RWPE1 (cell line): Measurements from ENCODE around the gene ATP11A.

ENCODE experiments used
- CTCF ChIA-PET: fragments of 350-600 bp; sonication (Branson Sonifier 250); formaldehyde crosslinking; extraction: SDS; loops from one replicate; lab custom pipeline; 2021; lab: Yijun Ruan, JAX
- POLR2A ChIA-PET: fragments of 400-600 bp; formaldehyde crosslinking; extraction: SDS; loops from one replicate; lab custom pipeline; 2020; ENCODE audit warnings: antibody characterized with exemption; ENCODE audit not compliant: low non-redundant PET; lab: Yijun Ruan, JAX
- DNase-seq: peaks from one replicate; pipeline ENCODE4 v3.0.0; 2012; ENCODE audit warnings: low spot score
- H3K27ac ChIP-seq: fragments of 450-650 bp; 2 replicates; pipeline ENCODE4 v1.5.1; 2017
- TF ChIP-seq, protein P1 (sequence below): fragments of 450-650 bp; conservative IDR thresholded peaks from 2 replicates; pipeline ENCODE4 v1.5.1; 2017; ENCODE audit warnings: low read depth, mild to moderate bottlenecking

ATP11A gene

DNA sequence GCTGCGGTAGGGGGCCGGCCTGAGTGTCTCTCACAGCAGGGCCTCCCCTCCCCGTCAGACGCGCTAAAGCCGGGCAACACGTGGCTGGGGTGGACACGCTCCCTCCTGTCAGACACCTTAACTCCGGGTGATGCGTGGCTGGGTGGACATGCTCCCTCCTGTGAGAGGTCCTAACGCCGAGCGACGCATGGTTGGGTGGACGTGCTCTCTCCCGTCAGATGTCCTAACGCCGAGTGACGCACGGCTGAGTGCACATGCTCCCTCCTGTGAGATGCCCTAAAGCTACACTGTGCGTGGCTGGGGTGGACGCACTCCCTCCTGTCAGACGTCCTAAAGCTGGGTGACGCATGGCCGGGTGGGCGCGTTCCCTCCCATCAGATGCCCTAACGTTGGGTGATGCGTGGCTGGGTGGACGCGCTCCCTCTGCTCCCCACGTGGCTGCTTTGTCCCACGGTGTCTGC, 153.1 kb downstream of the ATP11A start:
- TF ChIP-seq, protein P1, sequence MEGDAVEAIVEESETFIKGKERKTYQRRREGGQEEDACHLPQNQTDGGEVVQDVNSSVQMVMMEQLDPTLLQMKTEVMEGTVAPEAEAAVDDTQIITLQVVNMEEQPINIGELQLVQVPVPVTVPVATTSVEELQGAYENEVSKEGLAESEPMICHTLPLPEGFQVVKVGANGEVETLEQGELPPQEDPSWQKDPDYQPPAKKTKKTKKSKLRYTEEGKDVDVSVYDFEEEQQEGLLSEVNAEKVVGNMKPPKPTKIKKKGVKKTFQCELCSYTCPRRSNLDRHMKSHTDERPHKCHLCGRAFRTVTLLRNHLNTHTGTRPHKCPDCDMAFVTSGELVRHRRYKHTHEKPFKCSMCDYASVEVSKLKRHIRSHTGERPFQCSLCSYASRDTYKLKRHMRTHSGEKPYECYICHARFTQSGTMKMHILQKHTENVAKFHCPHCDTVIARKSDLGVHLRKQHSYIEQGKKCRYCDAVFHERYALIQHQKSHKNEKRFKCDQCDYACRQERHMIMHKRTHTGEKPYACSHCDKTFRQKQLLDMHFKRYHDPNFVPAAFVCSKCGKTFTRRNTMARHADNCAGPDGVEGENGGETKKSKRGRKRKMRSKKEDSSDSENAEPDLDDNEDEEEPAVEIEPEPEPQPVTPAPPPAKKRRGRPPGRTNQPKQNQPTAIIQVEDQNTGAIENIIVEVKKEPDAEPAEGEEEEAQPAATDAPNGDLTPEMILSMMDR: no peak

GRCh38 chr13:112843392-112844111, 153.7 kb downstream of the ATP11A start:
- TF ChIP-seq, protein P1: no peak
- ChIA-PET CTCF (no interaction called here), POLR2A (no interaction called here)
- DNase-seq: no peak
- no peak overlapping the region for H3K27ac ChIP-seq

More for the DNA sequence above, 153.1 kb downstream of the ATP11A start:
- no peak overlapping the region for H3K27ac ChIP-seq
- DNase-seq: no peak
- ChIA-PET CTCF (no interaction called here), POLR2A (no interaction called here)

- DNase-seq: no peak
- TF ChIP-seq, protein P1: no peak
- H3K27ac ChIP-seq: no peak overlapping the region
- POLR2A ChIA-PET: no interaction called here
- CTCF ChIA-PET: no interaction called here
Measured at GRCh38 chr13:112844411-112844810, 154.6 kb downstream of the ATP11A start.

DNA sequence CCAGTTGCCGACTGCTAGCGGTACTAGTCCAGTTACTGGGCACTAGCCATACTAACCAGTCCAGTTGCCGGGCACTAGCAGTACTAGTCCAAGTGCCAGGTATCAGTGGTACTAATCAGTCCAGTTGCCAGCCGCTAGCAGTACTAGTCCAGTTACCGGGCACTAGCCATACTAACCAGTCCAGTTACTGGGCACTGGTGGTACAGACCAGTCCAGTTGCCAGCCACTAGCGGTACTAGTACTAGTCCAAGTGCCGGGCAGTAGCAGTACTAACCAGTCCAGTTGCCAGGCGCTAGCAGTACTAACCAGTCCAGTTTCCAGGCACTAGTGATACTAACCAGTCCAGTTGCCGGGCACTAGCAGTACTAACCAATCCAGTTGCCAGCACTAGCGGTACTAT, 155.0 kb downstream of the ATP11A start:
- CTCF ChIA-PET: no interaction called here
- no peak for DNase-seq
- POLR2A ChIA-PET: no interaction called here
- no peak overlapping the region for H3K27ac ChIP-seq
- TF ChIP-seq, protein P1: no peak

DNA sequence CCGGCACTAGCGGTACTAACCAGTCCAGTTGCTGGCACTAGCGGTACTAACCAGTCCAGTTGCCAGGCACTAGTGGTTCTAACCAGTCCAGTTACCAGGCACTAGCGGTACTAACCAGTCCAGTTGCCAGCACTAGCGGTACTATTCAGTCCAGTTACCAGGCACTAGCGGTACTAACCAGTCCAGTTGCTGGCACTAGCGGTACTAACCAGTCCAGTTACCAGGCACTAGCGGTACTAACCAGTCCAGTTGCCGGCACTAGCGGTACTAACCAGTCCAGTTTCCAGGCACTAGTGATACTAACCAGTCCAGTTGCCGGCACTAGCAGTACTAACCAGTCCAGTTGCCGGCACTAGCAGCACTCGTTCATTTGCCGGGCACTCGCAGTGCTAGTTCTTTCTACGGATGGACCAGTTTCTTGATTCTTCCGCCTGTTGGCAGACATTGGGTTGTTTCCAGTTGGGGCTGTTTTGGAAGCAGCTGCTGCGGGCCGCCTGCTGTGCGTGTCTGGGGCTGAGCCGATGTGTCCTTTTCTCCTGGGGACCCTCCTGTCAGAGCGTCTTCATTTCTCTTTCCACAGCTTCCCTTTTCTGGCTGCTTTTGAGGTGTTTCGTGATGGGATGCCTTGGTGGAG, 155.8 kb downstream of the ATP11A start:
- H3K27ac ChIP-seq: no peak overlapping the region
- TF ChIP-seq, protein P1: no peak
- ChIA-PET CTCF (no interaction called here), POLR2A (no interaction called here)
- DNase-seq: no peak

- ChIA-PET CTCF (no interaction called here), POLR2A (no interaction called here)
- DNase-seq: no peak
- TF ChIP-seq, protein P1: no peak
- H3K27ac ChIP-seq: no peak overlapping the region
Measured at GRCh38 chr13:112846411-112847115, 156.7 kb downstream of the ATP11A start.
